Lower leg skin (tissue), 4 donors: Measurements from ENCODE around the gene PLEKHN1. TPM values are rescaled to one million over a fixed set of nuclear protein-coding genes. Genes with fewer than 3 reads are reported as not detected.
A peak's percentile ranks its signal among the peaks of the same experiment; 100 is the strongest.
"Not testable (repeated sequence)": the region's sequence is repeated elsewhere in the genome, so short reads cannot be mapped to it uniquely, and the experiment has no call there.

Source experiments
- DNase-seq, 2 donors: peaks; one replicate each; pipeline ENCODE4 v3.0.0-alpha.2; 2019; ENCODE audit warnings: low spot score in 2 of 2
- H3K4me3 ChIP-seq: fragments of 200-600 bp; sonication (generic); 2 replicates; pipeline ENCODE4 v1.5.1; 2017; ENCODE audit warnings: mild to moderate bottlenecking, low read depth; ENCODE audit not compliant: poor library complexity, severe bottlenecking
- POLR2A ChIP-seq, 2 donors: fragments of 450-650 bp; IDR thresholded peaks; one replicate each; pipeline ENCODE4 v1.6.1; 2016 to 2017; ENCODE audit warnings: antibody characterized with exemption in 2 of 2, mild to moderate bottlenecking in 1 of 2, moderate library complexity in 1 of 2
- WGBS, 2 donors: methylation state at CpG; one replicate each; pipeline ENCODE4 v1.1.5; 2018; 5-methylcytosine and 5-hydroxymethylcytosine counted together
- intact Hi-C: fragments of 100-400 bp; cut with DNase I; formaldehyde crosslinking; loops from one replicate; pipeline ENCODE4 v1.15.0; 2023; ENCODE audit warnings: low total_unique reads
- total RNA-seq, 4 donors: library from RNA; depleted of rRNA; stranded (reverse); fragments of >200 nt; gene quantifications; one replicate each; pipeline ENCODE4 v1.1.0, GENCODE V29; 2016
- TF ChIP-seq, protein P1 (sequence below), 3 donors: fragments of 450-650 bp; IDR thresholded peaks; one replicate each; pipeline ENCODE4 v1.5.1; 2016; ENCODE audit warnings: antibody characterized with exemption in 3 of 3, mild to moderate bottlenecking in 3 of 3, moderate library complexity in 2 of 3

PLEKHN1 gene
- total RNA-seq, 4 donors from 2014 or later = 38.7 to 109 (median 45.3) TPM

DNA sequence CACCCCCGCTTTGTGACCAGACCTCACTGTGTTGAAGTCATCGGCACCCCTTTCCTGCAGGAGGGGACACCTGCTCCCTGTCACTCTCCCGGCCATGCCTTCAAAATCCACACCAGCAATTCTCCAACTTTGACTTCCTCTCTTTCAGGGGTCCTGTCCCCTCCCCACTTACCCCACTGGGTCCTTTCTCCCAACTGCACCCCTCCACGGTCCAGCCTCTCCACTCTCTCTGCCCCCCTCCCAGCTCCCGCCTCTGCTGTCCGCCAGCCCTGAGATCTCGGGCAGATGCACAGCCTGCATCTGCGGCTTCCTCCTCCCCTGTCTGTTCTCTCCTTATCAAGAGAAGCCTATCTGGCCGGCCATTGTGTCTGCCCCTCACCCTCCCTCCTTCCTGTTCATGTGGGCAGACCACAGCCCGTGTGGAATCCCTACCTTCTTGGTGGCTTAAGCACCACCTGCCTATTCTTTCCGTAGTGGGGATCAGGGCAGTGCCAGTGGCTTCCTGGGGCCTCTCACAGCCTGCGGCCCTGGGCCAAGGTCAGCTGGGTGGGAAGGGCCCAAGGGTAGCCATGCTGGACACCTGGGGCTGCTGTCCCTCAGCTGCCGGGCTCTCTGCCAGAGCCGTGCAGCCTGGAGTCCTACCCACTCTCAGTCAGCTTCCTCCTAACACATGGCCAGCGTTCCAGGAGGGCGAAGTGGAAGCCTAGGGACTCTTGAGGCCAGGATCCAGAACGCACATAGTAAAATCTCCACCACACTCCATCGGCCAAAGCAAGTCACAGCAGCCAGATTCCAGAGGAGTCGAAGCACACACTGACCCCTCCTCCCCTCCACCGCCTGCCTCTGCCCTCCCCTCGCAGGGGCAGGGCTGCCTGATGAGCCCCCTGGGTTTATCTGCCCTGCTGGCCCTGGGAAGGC is 38.8 kb downstream of the PLEKHN1 start:
- no peak for DNase-seq
- intact Hi-C loops = no loop called here
- H3K4me3 ChIP-seq = no peak overlapping the region
- 48% methylated on average over 21 of the region's 21 CpGs for WGBS, 2 donors
- TF ChIP-seq POLR2A (IDR thresholded peaks at IDR 0.05) = no peak
- TF ChIP-seq, protein P1, sequence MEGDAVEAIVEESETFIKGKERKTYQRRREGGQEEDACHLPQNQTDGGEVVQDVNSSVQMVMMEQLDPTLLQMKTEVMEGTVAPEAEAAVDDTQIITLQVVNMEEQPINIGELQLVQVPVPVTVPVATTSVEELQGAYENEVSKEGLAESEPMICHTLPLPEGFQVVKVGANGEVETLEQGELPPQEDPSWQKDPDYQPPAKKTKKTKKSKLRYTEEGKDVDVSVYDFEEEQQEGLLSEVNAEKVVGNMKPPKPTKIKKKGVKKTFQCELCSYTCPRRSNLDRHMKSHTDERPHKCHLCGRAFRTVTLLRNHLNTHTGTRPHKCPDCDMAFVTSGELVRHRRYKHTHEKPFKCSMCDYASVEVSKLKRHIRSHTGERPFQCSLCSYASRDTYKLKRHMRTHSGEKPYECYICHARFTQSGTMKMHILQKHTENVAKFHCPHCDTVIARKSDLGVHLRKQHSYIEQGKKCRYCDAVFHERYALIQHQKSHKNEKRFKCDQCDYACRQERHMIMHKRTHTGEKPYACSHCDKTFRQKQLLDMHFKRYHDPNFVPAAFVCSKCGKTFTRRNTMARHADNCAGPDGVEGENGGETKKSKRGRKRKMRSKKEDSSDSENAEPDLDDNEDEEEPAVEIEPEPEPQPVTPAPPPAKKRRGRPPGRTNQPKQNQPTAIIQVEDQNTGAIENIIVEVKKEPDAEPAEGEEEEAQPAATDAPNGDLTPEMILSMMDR (IDR thresholded peaks at IDR 0.05) = no peak

DNA sequence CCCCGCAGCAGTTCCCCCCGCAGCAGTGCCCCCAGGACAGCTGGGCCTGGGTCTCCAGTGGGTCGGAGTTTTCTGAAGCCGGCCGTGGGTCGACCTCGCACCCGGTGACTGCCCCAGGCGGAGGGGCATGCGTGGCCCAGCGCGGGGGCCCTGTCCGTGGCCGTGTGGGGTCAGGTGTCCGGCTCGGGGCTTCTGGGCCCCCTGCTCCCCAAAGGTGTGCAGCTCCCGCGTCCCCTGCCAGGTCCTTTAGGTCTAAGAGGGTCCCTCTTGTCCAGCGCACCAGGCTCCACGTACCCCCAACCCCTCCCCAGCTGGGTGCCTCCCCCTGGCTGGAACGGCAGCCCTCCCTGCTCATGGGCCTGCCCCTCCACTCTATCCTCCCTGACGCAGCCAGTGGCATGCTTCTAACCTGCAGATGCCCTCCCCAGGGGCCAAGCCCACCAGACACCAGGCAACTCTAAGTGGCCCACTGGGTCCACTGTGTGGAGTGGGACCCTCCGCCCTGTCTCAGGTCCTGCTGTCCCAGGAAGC is 39.6 kb downstream of the PLEKHN1 start:
- WGBS, 2 donors = 64 to 77% methylated on average over 16 to 20 of the region's 23 CpGs
- intact Hi-C loops = no loop called here
- DNase-seq = no peak
- no peak for TF ChIP-seq POLR2A (IDR thresholded peaks at IDR 0.05)
- TF ChIP-seq, protein P1 (IDR thresholded peaks at IDR 0.05) = no peak
- H3K4me3 ChIP-seq = no peak overlapping the region

DNA sequence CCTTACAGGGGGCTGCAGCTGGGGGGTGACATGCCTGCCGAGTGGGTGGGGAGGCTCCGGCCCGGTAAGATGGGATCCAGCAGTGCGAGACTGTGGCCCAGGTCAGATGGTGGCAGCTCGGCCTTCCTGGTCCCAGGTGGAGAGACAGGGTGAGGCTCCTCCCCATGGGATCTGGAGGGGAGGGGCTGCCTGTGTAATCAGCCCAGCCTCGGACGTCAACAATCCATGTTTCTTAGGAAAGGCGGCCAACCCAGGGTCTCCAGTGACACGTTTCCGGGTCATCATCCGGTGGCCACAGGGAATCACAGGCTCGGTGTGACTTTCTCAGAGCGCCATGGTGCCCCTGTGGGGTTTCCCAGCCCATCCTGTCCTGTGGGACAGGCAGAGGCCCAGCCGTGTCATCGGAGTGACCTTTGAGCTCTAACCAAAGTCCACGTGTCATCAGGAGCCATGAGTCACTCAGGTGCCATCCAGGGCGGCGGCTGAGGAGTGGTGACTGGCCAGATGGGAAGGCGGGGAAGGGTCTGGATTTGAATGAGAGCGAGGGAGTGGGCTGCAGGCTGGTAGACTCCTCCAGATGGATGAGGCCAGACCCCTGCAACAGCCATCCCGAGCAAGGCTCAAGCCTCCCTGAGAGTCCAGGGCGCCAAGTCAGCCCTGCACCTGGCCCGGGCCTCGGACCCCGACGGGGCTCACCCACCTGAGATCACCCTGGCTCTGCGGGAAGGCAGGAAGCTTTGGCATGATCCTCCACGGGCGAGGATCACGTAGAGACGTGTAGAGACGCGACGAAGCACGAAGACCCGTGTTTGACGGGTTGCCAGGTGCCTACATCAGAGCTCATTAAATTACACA is 40.2 kb downstream of the PLEKHN1 start:
- WGBS, 2 donors = 62 to 68% methylated on average over 21 to 30 of the region's 37 CpGs
- TF ChIP-seq POLR2A (IDR thresholded peaks at IDR 0.05) = no peak
- TF ChIP-seq, protein P1 (IDR thresholded peaks at IDR 0.05) = no peak
- intact Hi-C loops = no loop called here
- no peak overlapping the region for H3K4me3 ChIP-seq
- DNase-seq = peak in 1 of 2 donors; percentile 86

DNA sequence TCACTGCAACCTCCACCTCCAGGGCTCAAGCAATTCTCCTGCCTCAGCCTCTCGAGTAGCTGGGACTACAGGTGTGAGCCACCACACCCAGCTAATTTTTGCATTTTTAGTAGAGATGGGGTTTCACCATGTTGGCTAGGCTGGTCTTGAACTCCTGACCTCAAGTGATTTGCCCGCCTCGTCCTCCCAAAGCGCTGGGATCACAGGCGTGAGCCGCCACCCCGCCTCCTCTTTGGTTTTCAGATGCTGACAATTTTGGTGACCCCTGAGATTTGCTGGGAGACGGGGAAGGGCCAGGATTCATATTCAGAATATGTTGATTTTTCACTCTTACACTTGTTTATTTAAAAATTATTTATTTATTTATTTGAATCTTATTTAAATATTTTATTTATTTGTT is 43.8 kb downstream of the PLEKHN1 start:
- DNase-seq, intact Hi-C loops: not testable (repeated sequence)
- WGBS, 2 donors = 92 to 93% methylated on average over 8 of the region's 8 CpGs

DNA sequence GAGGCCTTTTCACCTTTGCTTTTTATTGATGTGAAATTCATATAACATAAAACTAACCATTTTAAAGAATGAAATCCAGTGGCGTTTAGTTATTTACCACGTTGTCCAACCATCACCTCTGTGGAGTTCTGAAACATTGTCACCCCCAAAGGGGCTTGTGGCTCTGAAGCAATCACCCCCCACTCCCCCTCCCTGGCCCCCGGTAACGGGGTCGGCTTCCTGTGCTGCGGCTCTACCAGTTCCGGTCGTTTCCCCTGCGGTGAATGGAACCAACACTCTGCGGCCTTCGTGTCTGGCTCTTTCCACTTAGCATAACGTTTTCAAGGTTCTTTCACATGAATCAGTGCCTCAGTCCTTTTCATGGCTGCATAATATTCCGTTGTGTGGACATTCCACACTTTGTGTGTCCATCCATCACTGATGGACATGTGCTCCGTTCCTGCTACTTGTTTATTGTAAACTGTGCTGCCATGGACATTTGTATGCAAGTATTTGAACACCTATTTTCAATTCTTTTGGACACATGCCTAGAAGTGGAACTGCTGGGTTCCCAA is 45.2 kb downstream of the PLEKHN1 start:
- TF ChIP-seq, protein P1 (IDR thresholded peaks at IDR 0.05) = no peak
- TF ChIP-seq POLR2A (IDR thresholded peaks at IDR 0.05) = no peak
- H3K4me3 ChIP-seq = no peak overlapping the region
- WGBS, 2 donors = 84 to 86% methylated on average over 14 of the region's 14 CpGs
- no peak for DNase-seq
- intact Hi-C loops = no loop called here

More for the DNA sequence above, 43.8 kb downstream of the PLEKHN1 start:
- not testable (repeated sequence) for H3K4me3 ChIP-seq

DNA sequence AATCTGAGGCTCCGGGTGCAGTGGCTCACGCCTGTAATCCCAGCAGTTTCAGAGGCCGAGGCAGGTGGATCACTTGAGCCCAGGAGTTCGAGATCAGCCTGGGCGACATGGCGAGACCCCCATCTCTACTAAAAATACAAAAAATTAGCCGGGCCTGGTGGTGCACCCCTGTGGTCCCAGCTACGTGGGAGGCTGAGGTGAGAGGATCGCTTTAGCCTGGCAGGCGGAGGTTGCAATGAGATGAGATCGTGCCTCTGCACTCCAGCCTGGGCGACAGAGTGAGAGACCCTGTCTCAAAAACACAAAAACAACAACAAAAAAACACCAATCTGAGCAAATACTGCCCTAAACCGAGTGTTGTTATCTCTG is 46.4 kb downstream of the PLEKHN1 start:
- peak overlapping the region; percentile 4 for H3K4me3 ChIP-seq
- intact Hi-C loops, DNase-seq: not testable (repeated sequence)
- WGBS, 2 donors = 63 to 67% methylated on average over 13 of the region's 13 CpGs
